WERI-Rb-1 (cell line): ENCODE results near the gene SEMA3F.

Source experiments
- DNase-seq: peaks from one replicate; pipeline ENCODE4 v3.0.0-alpha.2; 2020
- H3K27ac ChIP-seq: fragments of 250-450 bp; sonication (Bioruptor Pico); 2 replicates; pipeline ENCODE4 v1.5.1; 2020; ENCODE audit warnings: mild to moderate bottlenecking, moderate library complexity
- H3K27me3 ChIP-seq: fragments of 250-450 bp; sonication (Bioruptor Pico); 2 replicates; pipeline ENCODE4 v1.5.1; 2021; ENCODE audit warnings: mild to moderate bottlenecking, low read depth, moderate library complexity; ENCODE audit not compliant: insufficient read depth, severe bottlenecking
- H3K36me3 ChIP-seq: fragments of 250-450 bp; sonication (Bioruptor Pico); 2 replicates; pipeline ENCODE4 v1.5.1; 2020; ENCODE audit warnings: mild to moderate bottlenecking, moderate library complexity
- H3K4me3 ChIP-seq: 2 replicates; pipeline ENCODE4 v1.5.1; 2011; ENCODE audit warnings: low read depth, mild to moderate bottlenecking, control low read depth, low read length
- H3K9me3 ChIP-seq: fragments of 250-450 bp; sonication (Bioruptor Pico); 2 replicates; pipeline ENCODE4 v1.5.1; 2021; ENCODE audit warnings: mild to moderate bottlenecking, moderate library complexity; ENCODE audit not compliant: severe bottlenecking
- TF ChIP-seq, protein P1 (sequence below): IDR thresholded peaks from 2 replicates; pipeline ENCODE4 v1.5.1; 2011; ENCODE audit warnings: low read depth, mild to moderate bottlenecking, control low read depth, inconsistent platforms, low read length

The SEMA3F gene

GRCh38 chr3:50171540-50172301, 16.6 kb downstream of the SEMA3F start:
- TF ChIP-seq, protein P1, sequence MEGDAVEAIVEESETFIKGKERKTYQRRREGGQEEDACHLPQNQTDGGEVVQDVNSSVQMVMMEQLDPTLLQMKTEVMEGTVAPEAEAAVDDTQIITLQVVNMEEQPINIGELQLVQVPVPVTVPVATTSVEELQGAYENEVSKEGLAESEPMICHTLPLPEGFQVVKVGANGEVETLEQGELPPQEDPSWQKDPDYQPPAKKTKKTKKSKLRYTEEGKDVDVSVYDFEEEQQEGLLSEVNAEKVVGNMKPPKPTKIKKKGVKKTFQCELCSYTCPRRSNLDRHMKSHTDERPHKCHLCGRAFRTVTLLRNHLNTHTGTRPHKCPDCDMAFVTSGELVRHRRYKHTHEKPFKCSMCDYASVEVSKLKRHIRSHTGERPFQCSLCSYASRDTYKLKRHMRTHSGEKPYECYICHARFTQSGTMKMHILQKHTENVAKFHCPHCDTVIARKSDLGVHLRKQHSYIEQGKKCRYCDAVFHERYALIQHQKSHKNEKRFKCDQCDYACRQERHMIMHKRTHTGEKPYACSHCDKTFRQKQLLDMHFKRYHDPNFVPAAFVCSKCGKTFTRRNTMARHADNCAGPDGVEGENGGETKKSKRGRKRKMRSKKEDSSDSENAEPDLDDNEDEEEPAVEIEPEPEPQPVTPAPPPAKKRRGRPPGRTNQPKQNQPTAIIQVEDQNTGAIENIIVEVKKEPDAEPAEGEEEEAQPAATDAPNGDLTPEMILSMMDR = no peak
- H3K27ac ChIP-seq = no peak overlapping the region
- H3K27me3 ChIP-seq = no peaks in the 10 kb centered on the region
- peaks cover 97% of the 10 kb centered on the region for H3K36me3 ChIP-seq
- H3K9me3 ChIP-seq = no peaks in the 10 kb centered on the region
- H3K4me3 ChIP-seq = no peak overlapping the region
- DNase-seq = no peak

DNA sequence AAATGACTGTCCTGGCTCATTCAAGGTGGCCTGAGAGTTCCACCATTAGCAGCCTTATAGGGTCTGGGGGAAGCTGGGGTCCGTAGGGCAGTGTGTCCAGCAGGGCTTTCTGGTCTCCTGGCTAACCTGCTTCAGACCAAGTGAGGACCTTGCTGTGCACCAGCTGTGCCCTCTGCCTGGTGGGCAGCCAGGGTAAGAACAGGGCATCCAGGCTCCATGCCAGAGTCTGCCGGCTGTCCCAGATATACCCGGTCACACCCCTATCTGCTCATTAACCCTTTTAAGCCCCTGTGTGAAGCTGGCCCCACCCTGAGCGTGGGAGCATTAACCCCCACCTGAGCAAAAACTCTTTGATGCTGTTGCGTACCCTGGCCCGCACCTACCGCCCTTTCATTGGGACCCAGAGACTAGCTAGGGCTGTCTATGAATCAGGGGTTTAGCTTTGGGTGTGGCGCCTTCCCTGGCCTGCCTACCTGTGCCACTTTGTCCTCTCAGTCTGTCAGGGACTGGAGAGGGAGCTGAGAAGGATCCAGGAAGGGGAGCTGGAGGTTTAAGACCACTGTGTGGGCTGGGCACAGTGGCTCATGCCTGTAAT, 17.6 kb downstream of the SEMA3F start:
- Histone ChIP-seq H3K36me3 (peaks cover 100% of the 10 kb centered on the region), H3K27me3 (no peaks in the 10 kb centered on the region), H3K9me3 (no peaks in the 10 kb centered on the region), H3K27ac (no peak overlapping the region), H3K4me3 (no peak overlapping the region)
- DNase-seq = no peak
- TF ChIP-seq, protein P1 = no peak

- H3K27me3 ChIP-seq = no peaks in the 10 kb centered on the region
- DNase-seq = no peak
- H3K9me3 ChIP-seq = no peaks in the 10 kb centered on the region
- peaks cover 96% of the 10 kb centered on the region for H3K36me3 ChIP-seq
- H3K4me3 ChIP-seq = no peak overlapping the region
- no peak overlapping the region for H3K27ac ChIP-seq
- TF ChIP-seq, protein P1 = peak; percentile 33
Measured at GRCh38 chr3:50173685-50174516, 18.8 kb downstream of the SEMA3F start.

DNA sequence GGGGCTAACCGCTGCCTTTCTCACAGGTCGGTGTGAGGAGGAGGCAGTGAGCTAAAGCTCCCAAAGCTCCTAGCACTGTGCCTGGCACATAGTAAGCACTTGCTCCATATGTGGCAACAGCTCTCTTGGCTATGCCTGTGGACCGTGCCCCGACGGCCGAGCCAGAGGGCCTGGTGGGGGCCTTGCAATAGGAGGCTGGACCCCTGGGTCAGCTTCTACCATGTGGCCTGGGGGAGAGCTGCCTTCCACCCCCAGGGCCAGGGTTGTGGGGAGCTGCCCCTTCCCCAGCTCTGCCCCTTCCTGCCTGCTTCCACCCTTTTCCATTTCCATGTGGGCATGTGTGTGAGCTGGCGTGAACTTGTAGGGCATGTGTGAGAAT, 19.4 kb downstream of the SEMA3F start:
- H3K9me3 ChIP-seq = no peaks in the 10 kb centered on the region

GRCh38 chr3:50174947-50175524, 19.9 kb downstream of the SEMA3F start:
- Histone ChIP-seq H3K4me3 (no peak overlapping the region), H3K9me3 (no peaks in the 10 kb centered on the region), H3K27ac (no peak overlapping the region), H3K27me3 (no peaks in the 10 kb centered on the region), H3K36me3 (peaks cover 94% of the 10 kb centered on the region)
- DNase-seq = no peak
- TF ChIP-seq, protein P1 = no peak

More for the DNA sequence above, 19.4 kb downstream of the SEMA3F start:
- Histone ChIP-seq H3K4me3 (no peak overlapping the region), H3K27ac (no peak overlapping the region), H3K36me3 (peaks cover 94% of the 10 kb centered on the region), H3K27me3 (no peaks in the 10 kb centered on the region)
- DNase-seq = no peak
- TF ChIP-seq, protein P1 = no peak
